Cardiac muscle cell (in vitro differentiated cells and primary cell): ENCODE results near the gene NPC2. TPM values are rescaled to one million over a fixed set of nuclear protein-coding genes. Genes with fewer than 3 reads are reported as not detected.

Source experiments
- DNase-seq, 2 donors: peaks; one replicate each; pipeline versions ENCODE4 v3.0.0 to v3.0.0-alpha.2; 2010 to 2017; ENCODE audit warnings: low read depth in 1 of 2, low spot score in 1 of 2
- H3K27ac ChIP-seq: fragments of 200-600 bp; sonication (generic); 2 replicates; pipeline ENCODE4 v1.5.1; 2016
- H3K27me3 ChIP-seq: fragments of 200-600 bp; sonication (generic); 2 replicates; pipeline ENCODE4 v1.6.0; 2016; ENCODE audit warnings: control low read depth
- H3K36me3 ChIP-seq: fragments of 200-600 bp; sonication (generic); 2 replicates; pipeline ENCODE4 v1.5.1; 2016; ENCODE audit warnings: control low read depth
- H3K4me1 ChIP-seq: fragments of 200-600 bp; sonication (generic); 2 replicates; pipeline ENCODE4 v1.8.1; 2017; ENCODE audit warnings: low read depth, mild to moderate bottlenecking, mixed run types
- H3K4me3 ChIP-seq: fragments of 200-600 bp; sonication (generic); 2 replicates; pipeline ENCODE4 v1.5.1; 2016; ENCODE audit warnings: mild to moderate bottlenecking
- H3K9me3 ChIP-seq: fragments of 200-600 bp; sonication (generic); 2 replicates; pipeline ENCODE4 v1.5.1; 2017; ENCODE audit warnings: low read depth, mild to moderate bottlenecking, control low read depth
- polyA plus RNA-seq: library from polyadenylated mRNA; unstranded; fragments of >200 nt; fragmentation: Nextera tagmentation; extraction: Ambion mirVana; gene quantifications from 2 replicates; pipeline ENCODE4 v1.2.1, GENCODE V29; 2016
- total RNA-seq: library from RNA; depleted of rRNA; stranded (reverse); fragments of >200 nt; gene quantifications from 2 replicates; pipeline ENCODE4 v1.2.3, GENCODE V29; 2016
- TF ChIP-seq, protein P1 (sequence below): IDR thresholded peaks from 2 replicates; pipeline ENCODE4 v1.5.1; 2012; ENCODE audit warnings: low read depth, mild to moderate bottlenecking, low read length

Gene NPC2
- total and polyA plus RNA-seq, 2 experiments from 2014 or later = 243 to 310 TPM

DNA sequence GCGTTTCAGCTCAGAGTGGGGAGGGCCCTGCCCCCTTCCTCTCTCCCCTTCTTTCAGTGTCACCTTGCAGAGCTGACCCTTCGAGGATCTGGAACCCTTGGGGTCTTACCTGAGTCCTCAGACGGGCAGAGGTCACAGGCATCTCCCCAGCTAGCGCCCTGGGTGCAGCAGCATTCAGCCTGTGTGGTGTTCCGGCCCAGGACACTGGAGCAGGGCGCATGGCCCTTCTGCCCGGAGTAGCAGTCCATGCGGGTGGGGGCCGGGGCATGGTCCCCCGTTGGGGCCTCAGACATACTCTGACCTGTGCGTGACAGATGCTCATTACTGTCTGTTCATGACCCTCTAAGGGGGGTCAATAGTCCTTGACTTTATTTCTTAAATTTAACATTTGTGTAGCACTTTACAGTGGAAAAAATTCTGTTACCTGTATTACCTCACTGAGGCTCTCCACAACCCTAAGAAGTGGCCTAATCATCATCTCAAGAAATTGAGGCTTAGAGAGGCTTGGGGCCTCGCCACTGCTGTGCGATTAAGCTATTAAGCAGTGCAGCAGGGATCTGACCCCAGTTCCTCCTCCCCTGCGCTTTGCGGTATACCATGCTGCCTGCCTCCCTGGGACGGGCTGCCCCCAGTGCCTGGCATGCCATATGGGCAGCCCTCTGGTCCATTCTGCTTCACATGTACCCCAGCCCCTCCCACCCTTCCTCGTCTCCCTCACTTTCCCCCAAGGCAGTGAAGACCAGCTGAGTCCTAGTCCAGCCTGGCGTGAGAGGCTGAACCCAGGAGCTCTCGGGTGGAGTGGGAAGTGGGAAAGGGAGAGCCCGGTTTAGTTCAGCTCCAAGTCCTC, 12.0 kb upstream of the NPC2 start:
- TF ChIP-seq, protein P1, sequence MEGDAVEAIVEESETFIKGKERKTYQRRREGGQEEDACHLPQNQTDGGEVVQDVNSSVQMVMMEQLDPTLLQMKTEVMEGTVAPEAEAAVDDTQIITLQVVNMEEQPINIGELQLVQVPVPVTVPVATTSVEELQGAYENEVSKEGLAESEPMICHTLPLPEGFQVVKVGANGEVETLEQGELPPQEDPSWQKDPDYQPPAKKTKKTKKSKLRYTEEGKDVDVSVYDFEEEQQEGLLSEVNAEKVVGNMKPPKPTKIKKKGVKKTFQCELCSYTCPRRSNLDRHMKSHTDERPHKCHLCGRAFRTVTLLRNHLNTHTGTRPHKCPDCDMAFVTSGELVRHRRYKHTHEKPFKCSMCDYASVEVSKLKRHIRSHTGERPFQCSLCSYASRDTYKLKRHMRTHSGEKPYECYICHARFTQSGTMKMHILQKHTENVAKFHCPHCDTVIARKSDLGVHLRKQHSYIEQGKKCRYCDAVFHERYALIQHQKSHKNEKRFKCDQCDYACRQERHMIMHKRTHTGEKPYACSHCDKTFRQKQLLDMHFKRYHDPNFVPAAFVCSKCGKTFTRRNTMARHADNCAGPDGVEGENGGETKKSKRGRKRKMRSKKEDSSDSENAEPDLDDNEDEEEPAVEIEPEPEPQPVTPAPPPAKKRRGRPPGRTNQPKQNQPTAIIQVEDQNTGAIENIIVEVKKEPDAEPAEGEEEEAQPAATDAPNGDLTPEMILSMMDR = no peak

DNA sequence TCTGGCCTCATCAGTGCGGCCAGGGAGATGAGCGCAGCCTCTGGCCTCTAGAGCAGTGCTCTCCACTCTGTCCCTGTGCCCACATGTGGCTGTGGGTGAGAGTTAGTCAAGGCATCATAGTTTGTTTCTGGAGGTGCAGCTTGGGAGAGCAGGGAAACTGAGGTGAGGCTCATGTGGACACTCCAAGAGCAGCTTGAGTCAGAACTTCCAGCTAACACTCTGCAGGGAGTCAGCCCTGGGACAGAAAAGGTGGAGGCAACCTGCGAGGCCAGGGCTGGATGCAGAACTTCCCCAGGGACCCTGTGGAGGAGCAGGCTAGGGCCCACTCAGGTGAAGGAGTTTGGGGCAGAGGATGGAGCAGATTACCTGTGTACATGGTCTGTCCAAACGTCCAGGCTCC, 11.3 kb upstream of the NPC2 start:
- TF ChIP-seq, protein P1 = no peak
- H3K36me3 ChIP-seq = no peaks in the 10 kb centered on the region
- DNase-seq = no peak
- H3K4me1 ChIP-seq = peaks cover 5% of the 10 kb centered on the region
- no peak overlapping the region for H3K4me3 ChIP-seq
- H3K9me3 ChIP-seq = no peaks in the 10 kb centered on the region
- H3K27ac ChIP-seq = no peak overlapping the region
- no peaks in the 10 kb centered on the region for H3K27me3 ChIP-seq

More for the DNA sequence above, 12.0 kb upstream of the NPC2 start:
- H3K4me3 ChIP-seq = no peak overlapping the region
- DNase-seq = no peak
- H3K4me1 ChIP-seq = peaks cover 5% of the 10 kb centered on the region
- H3K36me3 ChIP-seq = no peaks in the 10 kb centered on the region
- H3K27ac ChIP-seq = no peak overlapping the region
- no peaks in the 10 kb centered on the region for H3K27me3 ChIP-seq
- no peaks in the 10 kb centered on the region for H3K9me3 ChIP-seq

DNA sequence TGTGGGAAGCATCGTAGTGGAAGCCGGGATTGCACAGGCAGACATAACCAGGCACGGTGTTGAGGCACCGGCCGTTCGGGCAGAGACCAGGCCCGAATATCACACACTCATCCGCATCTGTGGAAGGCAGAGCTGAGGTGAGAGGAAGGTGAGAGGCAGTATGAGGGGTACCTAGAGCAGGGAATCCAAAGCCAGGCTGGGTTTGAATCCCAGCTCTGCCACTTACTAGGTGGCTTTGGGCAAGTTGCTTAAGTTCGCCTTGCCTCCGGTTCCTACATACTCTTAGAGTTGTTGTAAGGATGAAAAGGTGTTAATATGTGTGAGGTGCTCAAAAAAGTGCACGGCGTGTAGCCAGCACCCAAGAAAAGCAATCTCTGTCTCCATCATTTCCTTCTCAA, 10.8 kb upstream of the NPC2 start:
- H3K36me3 ChIP-seq = no peaks in the 10 kb centered on the region
- H3K4me1 ChIP-seq = peaks cover 5% of the 10 kb centered on the region
- no peak overlapping the region for H3K4me3 ChIP-seq
- no peaks in the 10 kb centered on the region for H3K27me3 ChIP-seq
- TF ChIP-seq, protein P1 = no peak
- H3K27ac ChIP-seq = no peak overlapping the region
- DNase-seq = no peak
- H3K9me3 ChIP-seq = no peaks in the 10 kb centered on the region

DNA sequence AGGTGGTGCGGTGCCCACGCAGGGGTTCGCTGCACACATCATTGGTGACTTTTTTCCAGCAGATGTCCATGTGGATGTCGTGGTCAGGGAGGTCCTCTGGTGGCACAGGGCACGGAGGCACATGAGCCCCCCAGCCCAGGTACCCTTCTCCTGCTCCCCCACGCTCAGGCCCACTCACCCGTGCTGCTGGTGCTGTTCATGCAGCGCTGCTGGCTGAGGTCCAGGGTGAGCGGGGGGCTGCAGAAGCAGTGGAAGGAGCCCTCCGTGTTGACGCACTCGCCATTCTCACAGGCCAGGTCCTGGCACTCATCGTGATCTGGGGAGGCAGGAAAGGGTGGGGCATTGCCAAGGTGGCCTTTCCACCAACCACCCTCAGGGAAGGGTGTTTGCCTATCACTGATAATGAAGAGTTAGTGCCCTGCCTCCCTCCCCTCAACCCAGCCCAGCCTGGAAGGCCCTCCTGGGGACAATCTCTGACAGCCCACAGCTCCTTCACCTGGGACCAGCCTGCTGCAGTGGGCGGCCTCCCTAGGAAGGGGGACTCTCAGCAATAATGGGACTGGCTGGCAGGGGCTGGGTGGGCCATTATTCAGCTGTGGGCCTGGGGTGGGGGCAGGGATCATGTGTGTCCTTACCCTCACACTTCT, 10.3 kb upstream of the NPC2 start:
- DNase-seq = no peak

GRCh38 chr14:74502236-74503019, 9.3 kb upstream of the NPC2 start:
- H3K27me3 ChIP-seq = no peaks in the 10 kb centered on the region
- no peaks in the 10 kb centered on the region for H3K4me1 ChIP-seq
- no peak overlapping the region for H3K27ac ChIP-seq
- H3K4me3 ChIP-seq = no peak overlapping the region
- H3K36me3 ChIP-seq = no peaks in the 10 kb centered on the region
- no peaks in the 10 kb centered on the region for H3K9me3 ChIP-seq
- TF ChIP-seq, protein P1 = peak; percentile 63
- DNase-seq = peak; percentile 58 to 63

More for the DNA sequence above, 10.3 kb upstream of the NPC2 start:
- no peak overlapping the region for H3K4me3 ChIP-seq
- H3K27me3 ChIP-seq = no peaks in the 10 kb centered on the region
- peaks cover 2% of the 10 kb centered on the region for H3K4me1 ChIP-seq
- no peaks in the 10 kb centered on the region for H3K36me3 ChIP-seq
- no peak overlapping the region for H3K27ac ChIP-seq
- no peaks in the 10 kb centered on the region for H3K9me3 ChIP-seq
- TF ChIP-seq, protein P1 = no peak
